HepG2 (cell line): Measurements from ENCODE around the gene KRT2. TPM values are rescaled to one million over a fixed set of nuclear protein-coding genes. Genes with fewer than 3 reads are reported as not detected.

Source experiments
- ATAC-seq: fragments of 200-7000 bp; cut with Tn5 transposase; 3 replicates; pipeline ENCODE4 v1.9.1; 2020; ENCODE audit warnings: mild to moderate bottlenecking, moderate library complexity
- BruUV-seq: library from RNA; stranded (reverse); fragments of 400-500 nt; replicated peaks from 2 replicates; lab custom pipeline; 2021; lab: Mats Ljungman, UMichigan
- CTCF ChIA-PET: fragments of 300-600 bp; formaldehyde crosslinking; extraction: SDS; loops from one replicate; lab custom pipeline; 2021; ENCODE audit warnings: low total read pairs, inconsistent platforms, low intra/inter-chr PET ratio; lab: Yijun Ruan, JAX
- POLR2A ChIA-PET: fragments of 350-600 bp; sonication (Branson Sonifier 250); formaldehyde crosslinking; loops from one replicate; lab custom pipeline; 2020; ENCODE audit warnings: antibody characterized with exemption, inconsistent platforms; lab: Yijun Ruan, JAX
- DNase-seq: peaks from one replicate; pipeline ENCODE4 v3.0.0-alpha.2; 2015; ENCODE audit warnings: low spot score
- FAIRE-seq: peaks from 3 replicates; lab custom pipeline; 2011; peaks lifted over from hg19 to GRCh38; lab: Jason Lieb, UNC
- H2AFZ ChIP-seq: one replicate; pipeline ENCODE4 v1.6.1; 2011; ENCODE audit warnings: low read length, inconsistent platforms
- H3K27ac ChIP-seq: fragments of 300-600 bp; 3 replicates; pipeline ENCODE4 v1.8.0; 2011; ENCODE audit warnings: mixed run types, mild to moderate bottlenecking, mixed read lengths, low read length, inconsistent platforms; ENCODE audit not compliant: insufficient read depth; ENCODE audit errors: extremely low read length
- H3K27me3 ChIP-seq, 2 experiments: fragments of 200-600 bp in 1 of 2; 2 replicates in 1 of 2; 3 replicates in 1 of 2; pipeline versions ENCODE4 v1.6.0 to v1.8.0; 2011; ENCODE audit warnings: low read length in 2 of 2, mild to moderate bottlenecking in 2 of 2, moderate library complexity in 2 of 2, inconsistent platforms in 1 of 2; ENCODE audit not compliant: insufficient read depth in 2 of 2, control insufficient read depth in 1 of 2
- H3K36me3 ChIP-seq, 2 experiments: fragments of 200-600 bp in 1 of 2; replicated peaks in 1 of 2; 2 replicates in 1 of 2; 3 replicates in 1 of 2; pipeline versions ENCODE4 v1.5.1 to v1.8.0; 2011; ENCODE audit warnings: low read length in 2 of 2, inconsistent platforms in 1 of 2; ENCODE audit not compliant: insufficient read depth in 2 of 2, control insufficient read depth in 1 of 2
- H3K4me1 ChIP-seq: 2 replicates; pipeline ENCODE4 v1.5.1; 2012; ENCODE audit warnings: low read length, inconsistent platforms; ENCODE audit not compliant: insufficient read depth
- H3K4me2 ChIP-seq: 2 replicates; pipeline ENCODE4 v1.6.0; 2011; ENCODE audit warnings: low read depth, low read length, inconsistent platforms
- H3K4me3 ChIP-seq, 3 experiments: fragments of 200-600 bp in 1 of 3; sonication (generic), shearing (Covaris generic) in 1 of 3; replicated peaks in 1 of 3; 2 replicates each; pipeline ENCODE4 v1.5.1; 2011 to 2016; ENCODE audit warnings: low read length in 3 of 3, inconsistent platforms in 2 of 3, low read depth in 2 of 3, mild to moderate bottlenecking in 2 of 3, control low read depth in 1 of 3, mixed read lengths in 1 of 3; ENCODE audit not compliant: insufficient read depth in 1 of 3
- H3K79me2 ChIP-seq: one replicate; pipeline ENCODE4 v1.6.1; 2011; ENCODE audit warnings: low read length, inconsistent platforms; ENCODE audit not compliant: insufficient read depth
- H3K9ac ChIP-seq: 2 replicates; pipeline ENCODE4 v1.6.0; 2011; ENCODE audit warnings: mild to moderate bottlenecking, low read depth, low read length, inconsistent platforms; ENCODE audit not compliant: insufficient read depth
- H3K9me3 ChIP-seq: 2 replicates; pipeline ENCODE4 v1.5.1; 2012; ENCODE audit warnings: mild to moderate bottlenecking, low read length
- H4K20me1 ChIP-seq: 2 replicates; pipeline ENCODE4 v1.6.0; 2011; ENCODE audit warnings: inconsistent platforms, mild to moderate bottlenecking, low read length, moderate library complexity; ENCODE audit not compliant: insufficient read depth
- HNRNPLL ChIP-seq: fragments of 200-400 bp; formaldehyde crosslinking; IDR thresholded peaks from 2 replicates; pipeline ENCODE4 v1.6.1; 2017; ENCODE audit warnings: mild to moderate bottlenecking, low read depth, low read length; ENCODE audit not compliant: poor library complexity, severe bottlenecking
- KLF9 ChIP-seq: IDR thresholded peaks from 2 replicates; pipeline ENCODE4 v1.6.1; 2016; ENCODE audit warnings: low read depth
- MAFF ChIP-seq: IDR thresholded peaks from 2 replicates; pipeline ENCODE4 v1.6.1; 2011; ENCODE audit warnings: low read depth, low read length, improper control_type of control experiment
- MAFK ChIP-seq, 2 experiments: IDR thresholded peaks in 1 of 2; conservative IDR thresholded peaks in 1 of 2; 2 replicates each; pipeline ENCODE4 v1.6.1; 2011; ENCODE audit warnings: improper control_type of control experiment in 2 of 2, low read length in 2 of 2
- MYC ChIP-seq: sonication (generic); formaldehyde crosslinking; IDR thresholded peaks from 2 replicates; pipeline ENCODE4 v1.9.0; 2021; ENCODE audit warnings: missing genetic modification reagents, borderline replicate concordance
- XRCC5 ChIP-seq: fragments of 200-400 bp; formaldehyde crosslinking; optimal IDR thresholded peaks from 2 replicates; pipeline ENCODE3; 2017; ENCODE audit warnings: mild to moderate bottlenecking, low read length
- YEATS2 ChIP-seq: sonication (generic); formaldehyde crosslinking; IDR thresholded peaks from 2 replicates; pipeline ENCODE4 v1.4.0; 2020; ENCODE audit warnings: missing genetic modification reagents, borderline replicate concordance
- ZBTB42 ChIP-seq: sonication (generic); formaldehyde crosslinking; IDR thresholded peaks from 2 replicates; pipeline ENCODE4 v1.5.0; 2020; ENCODE audit warnings: mild to moderate bottlenecking, missing genetic modification reagents
- ZNF350 ChIP-seq: sonication (generic); formaldehyde crosslinking; IDR thresholded peaks from 2 replicates; pipeline ENCODE4 v1.4.0; 2020; ENCODE audit warnings: mild to moderate bottlenecking, low read depth, missing genetic modification reagents, borderline replicate concordance
- WGBS: methylation state at CpG from one replicate; pipeline ENCODE4 v1.1.6; 2017; ENCODE audit warnings: low lambda C conversion rate; 5-methylcytosine and 5-hydroxymethylcytosine counted together
- in situ Hi-C: cut with HindIII; loops from 2 replicates; pipeline ENCODE4 v1.10.0; 2017; ENCODE audit warnings: low pct_unique_long_range_greater_than_20kb; ENCODE audit not compliant: extremely low pct_ligation_motif_present
- intact Hi-C: fragments of 100-400 bp; cut with micrococcal nuclease; formaldehyde crosslinking; loops from one replicate; pipeline ENCODE4 v1.10.0; 2022; ENCODE audit not compliant: unreplicated experiment
- polyA plus RNA-seq, 8 experiments: library from polyadenylated mRNA; depleted of rRNA in 3 of 8; stranded (reverse) in 7 of 8; unstranded in 1 of 8; fragments of >200 nt; fragmentation: Illumina TruSeq in 4 of 8; extraction: Trizol in 4 of 8; gene quantifications; 2 replicates each; pipeline versions ENCODE4 v1.2.1 to v1.2.3, GENCODE V29; 2011 to 2016; ENCODE audit warnings: low read depth in 4 of 8, missing spikeins in 1 of 8, mixed read lengths in 1 of 8; ENCODE audit not compliant: insufficient read depth in 1 of 8
- total RNA-seq, 5 experiments: library from RNA; depleted of rRNA; stranded (reverse); fragments of >200 nt; fragmentation: Illumina TruSeq; extraction: Trizol; gene quantifications; 2 replicates each; pipeline ENCODE4 v1.2.3, GENCODE V29; 2016; ENCODE audit warnings: low read depth in 1 of 5
- TF ChIP-seq, protein P1 (sequence below): sonication (generic); formaldehyde crosslinking; IDR thresholded peaks from 2 replicates; pipeline ENCODE4 v1.4.0; 2020; ENCODE audit warnings: mild to moderate bottlenecking, missing genetic modification reagents
- TF ChIP-seq, protein P2 (sequence below): sonication (generic); formaldehyde crosslinking; IDR thresholded peaks from 2 replicates; pipeline ENCODE4 v1.4.0; 2020; ENCODE audit warnings: missing genetic modification reagents, low read depth, mild to moderate bottlenecking, borderline replicate concordance

Gene KRT2
- total and polyA plus RNA-seq, 2 of the 13 experiments (the other 11 are each of a cell fraction or from before 2014, with no cell fraction given): not detected

DNA sequence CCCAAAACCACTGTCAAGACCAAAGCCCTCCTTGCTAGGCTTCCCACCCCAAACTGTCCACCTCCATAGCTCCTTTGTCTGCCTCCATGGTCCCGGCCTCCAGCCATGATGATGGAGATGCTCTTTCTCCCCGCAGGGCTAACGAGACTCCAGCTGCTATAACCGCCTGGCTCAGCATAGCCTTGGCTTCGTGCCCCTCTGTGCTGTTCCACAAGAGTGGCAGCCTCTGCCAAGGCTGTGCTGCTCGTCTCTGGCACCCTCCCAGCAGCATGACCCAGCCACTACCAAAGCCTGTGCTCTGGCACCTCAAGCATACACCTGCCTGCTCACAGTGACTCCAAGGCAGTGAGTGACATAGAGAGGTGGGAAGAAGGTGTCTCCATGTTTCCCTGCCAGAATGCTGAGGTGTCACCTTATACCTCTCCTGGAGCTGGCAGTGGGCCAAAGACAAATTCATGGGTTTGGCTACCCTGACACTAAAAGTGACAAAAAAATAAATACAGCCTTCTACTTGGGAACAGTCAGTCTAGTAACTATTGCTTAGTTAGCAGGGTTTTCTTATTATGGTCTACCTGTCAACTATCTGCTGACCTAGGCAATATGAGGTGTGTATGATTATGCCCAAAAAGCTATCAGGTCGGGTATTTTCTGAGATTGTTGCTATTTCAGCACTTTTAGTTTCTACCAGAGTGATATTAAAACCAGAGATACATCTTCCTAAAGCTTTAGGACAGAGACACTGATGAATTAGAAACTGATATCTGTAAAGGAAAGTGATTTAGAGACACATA is 17.6 kb downstream of the KRT2 start:
- Histone ChIP-seq H4K20me1 (no peaks in the 10 kb centered on the region), H3K9ac (no peak overlapping the region), H3K4me3 (no peak overlapping the region), H3K36me3 (no peaks in the 10 kb centered on the region), H3K4me2 (no peak overlapping the region), H2AFZ (no peak overlapping the region), H3K9me3 (no peaks in the 10 kb centered on the region), H3K27me3 (peaks cover 0 to 26% of the 10 kb centered on the region in 2 experiments; a peak in 2 of 5 replicates), H3K79me2 (no peaks in the 10 kb centered on the region), H3K27ac (no peak overlapping the region), H3K4me1 (no peaks in the 10 kb centered on the region)
- CTCF ChIA-PET: no interaction called here
- FAIRE-seq (no peak), ATAC-seq (no peak), DNase-seq (no peak)
- BruUV-seq: no TSS peak
- TF ChIP-seq MAFK (conservative IDR thresholded peaks at IDR 0.05 in 1 of 2, IDR thresholded peaks at IDR 0.05 in 1 of 2; ENCODE audit: low read length in 2 of 2) (peak; percentile 83 to 93), MYC (CRISPR knock-in tag) (no peak), ZBTB42 (no peak), MAFF (peak; percentile 86)
- intact Hi-C loops (no loop called here), in situ Hi-C loops (no loop called here)
- WGBS: 10% methylated on average over 4 of the region's 7 CpGs
- POLR2A ChIA-PET: no interaction called here

DNA sequence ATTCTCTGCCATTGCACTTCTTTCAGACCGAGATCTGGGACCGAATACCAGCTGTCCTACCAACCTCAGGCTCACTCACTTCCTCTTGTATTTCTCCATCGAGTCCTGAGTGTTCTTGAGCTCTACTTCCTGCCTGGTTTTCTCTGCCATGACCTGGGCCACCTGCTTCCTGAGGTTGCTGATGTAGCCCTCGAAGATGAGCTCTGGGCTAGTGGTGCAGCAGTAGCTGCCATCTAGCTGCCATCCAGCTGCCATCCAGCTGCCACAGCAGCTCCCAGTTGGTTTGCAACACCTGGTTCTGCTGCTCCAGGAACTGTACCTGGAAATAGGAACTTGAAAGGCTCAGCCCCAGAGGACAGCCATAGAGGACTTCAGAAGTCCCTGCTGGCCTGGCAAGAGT is 18.6 kb downstream of the KRT2 start:
- no TSS peak for BruUV-seq

More for the DNA sequence above, 18.6 kb downstream of the KRT2 start:
- Histone ChIP-seq H3K27me3 (peaks cover 0 to 26% of the 10 kb centered on the region in 2 experiments; a peak in 2 of 5 replicates), H3K4me2 (no peak overlapping the region), H2AFZ (no peak overlapping the region), H3K4me1 (no peaks in the 10 kb centered on the region), H3K9me3 (no peaks in the 10 kb centered on the region), H3K4me3 (no peak overlapping the region), H3K79me2 (no peaks in the 10 kb centered on the region), H3K9ac (no peak overlapping the region), H3K27ac (no peak overlapping the region), H3K36me3 (no peaks in the 10 kb centered on the region), H4K20me1 (no peaks in the 10 kb centered on the region)
- WGBS: 0% methylated on average over 4 of the region's 4 CpGs
- ATAC-seq (no peak), DNase-seq (no peak), FAIRE-seq (no peak)
- TF ChIP-seq ZNF350 (CRISPR knock-in tag) (no peak), HNRNPLL (no peak), YEATS2 (CRISPR knock-in tag) (no peak), XRCC5 (no peak), KLF9 (no peak)
- TF ChIP-seq, protein P1, sequence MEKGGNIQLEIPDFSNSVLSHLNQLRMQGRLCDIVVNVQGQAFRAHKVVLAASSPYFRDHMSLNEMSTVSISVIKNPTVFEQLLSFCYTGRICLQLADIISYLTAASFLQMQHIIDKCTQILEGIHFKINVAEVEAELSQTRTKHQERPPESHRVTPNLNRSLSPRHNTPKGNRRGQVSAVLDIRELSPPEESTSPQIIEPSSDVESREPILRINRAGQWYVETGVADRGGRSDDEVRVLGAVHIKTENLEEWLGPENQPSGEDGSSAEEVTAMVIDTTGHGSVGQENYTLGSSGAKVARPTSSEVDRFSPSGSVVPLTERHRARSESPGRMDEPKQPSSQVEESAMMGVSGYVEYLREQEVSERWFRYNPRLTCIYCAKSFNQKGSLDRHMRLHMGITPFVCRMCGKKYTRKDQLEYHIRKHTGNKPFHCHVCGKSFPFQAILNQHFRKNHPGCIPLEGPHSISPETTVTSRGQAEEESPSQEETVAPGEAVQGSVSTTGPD (CRISPR knock-in tag): no peak
- TF ChIP-seq, protein P2, sequence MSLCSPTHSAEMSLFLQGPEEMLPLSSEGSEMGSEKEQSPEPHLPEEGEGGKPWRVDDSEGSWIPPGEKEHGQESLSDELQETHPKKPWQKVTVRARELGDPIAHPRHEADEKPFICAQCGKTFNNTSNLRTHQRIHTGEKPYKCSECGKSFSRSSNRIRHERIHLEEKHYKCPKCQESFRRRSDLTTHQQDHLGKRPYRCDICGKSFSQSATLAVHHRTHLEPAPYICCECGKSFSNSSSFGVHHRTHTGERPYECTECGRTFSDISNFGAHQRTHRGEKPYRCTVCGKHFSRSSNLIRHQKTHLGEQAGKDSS: no peak
- intact Hi-C loops (no loop called here), in situ Hi-C loops (no loop called here)
- ChIA-PET CTCF (no interaction called here), POLR2A (no interaction called here)
